HEK293 (cell line): ENCODE results near the gene STRN3.

Source experiments
- CTCF ChIA-PET: fragments of 350-600 bp; formaldehyde crosslinking; extraction: SDS; loops from one replicate; lab custom pipeline; 2021; ENCODE audit warnings: antibody characterized with exemption; lab: Yijun Ruan, JAX
- POLR2A ChIA-PET: fragments of 300-600 bp; formaldehyde crosslinking; extraction: SDS; loops from one replicate; lab custom pipeline; 2020; ENCODE audit warnings: antibody characterized with exemption, inconsistent platforms; lab: Yijun Ruan, JAX
- H3K27ac ChIP-seq: fragments of 200-500 bp; sonication (Bioruptor generic); 2 replicates; pipeline ENCODE4 v1.5.1; 2014; ENCODE audit warnings: low read depth, low read length, control low read depth, inconsistent platforms; ENCODE audit errors: extremely low read depth
- H3K36me3 ChIP-seq, 2 experiments: fragments of 200-500 bp in 1 of 2; sonication (Bioruptor generic) in 1 of 2; 1 replicate in 1 of 2; 2 replicates in 1 of 2; pipeline ENCODE4 v1.5.1; 2014 to 2017; ENCODE audit warnings: inconsistent platforms in 2 of 2, low read length in 2 of 2; ENCODE audit not compliant: control insufficient read depth in 2 of 2, insufficient read depth in 1 of 2
- H3K4me1 ChIP-seq: fragments of 200-500 bp; sonication (Bioruptor generic); 2 replicates; pipeline ENCODE4 v1.5.1; 2014; ENCODE audit warnings: mild to moderate bottlenecking, low read length, inconsistent platforms; ENCODE audit not compliant: control insufficient read depth, insufficient read depth
- H3K4me3 ChIP-seq: 2 replicates; pipeline ENCODE4 v1.5.1; 2011; ENCODE audit warnings: low read depth, mild to moderate bottlenecking, control low read depth, low read length, moderate library complexity
- H3K9me3 ChIP-seq: fragments of 200-500 bp; sonication (Bioruptor generic); 2 replicates; pipeline ENCODE4 v1.5.1; 2014; ENCODE audit warnings: low read depth, low read length, inconsistent platforms; ENCODE audit not compliant: control insufficient read depth, insufficient read depth
- HOXA7 ChIP-seq: sonication (generic); formaldehyde crosslinking; IDR thresholded peaks from 2 replicates; pipeline ENCODE4 v1.8.1; 2022; ENCODE audit warnings: missing genetic modification reagents, borderline replicate concordance
- HOXC10 ChIP-seq: sonication (generic); formaldehyde crosslinking; IDR thresholded peaks from 2 replicates; pipeline ENCODE4 v1.8.1; 2023; ENCODE audit warnings: mild to moderate bottlenecking, missing genetic modification reagents
- OVOL3 ChIP-seq: fragments of 450-650 bp; formaldehyde crosslinking; IDR thresholded peaks from 2 replicates; pipeline ENCODE4 v1.5.1; 2016; ENCODE audit warnings: missing biosample characterization, missing genetic modification characterization
- PRDM1 ChIP-seq: fragments of 450-650 bp; formaldehyde crosslinking; IDR thresholded peaks from 2 replicates; pipeline ENCODE4; 2016; ENCODE audit warnings: missing biosample characterization, missing genetic modification characterization
- ZBTB17 ChIP-seq: fragments of 450-650 bp; formaldehyde crosslinking; IDR thresholded peaks from 2 replicates; pipeline ENCODE4 v1.5.1; 2016; ENCODE audit warnings: missing biosample characterization, missing genetic modification characterization
- ZFP37 ChIP-seq: fragments of 450-650 bp; formaldehyde crosslinking; IDR thresholded peaks from 2 replicates; pipeline ENCODE4 v1.5.1; 2016; ENCODE audit warnings: missing biosample characterization, missing genetic modification characterization
- ZNF121 ChIP-seq: fragments of 450-650 bp; formaldehyde crosslinking; IDR thresholded peaks from 2 replicates; pipeline ENCODE4 v1.5.1; 2016; ENCODE audit warnings: missing biosample characterization, missing genetic modification characterization
- ZNF16 ChIP-seq: fragments of 450-650 bp; formaldehyde crosslinking; IDR thresholded peaks from 2 replicates; pipeline ENCODE4 v1.5.1; 2016; ENCODE audit warnings: low read depth, missing biosample characterization, missing genetic modification characterization
- ZNF18 ChIP-seq: fragments of 450-650 bp; formaldehyde crosslinking; IDR thresholded peaks from 2 replicates; pipeline ENCODE4 v1.5.1; 2016; ENCODE audit warnings: missing biosample characterization, missing genetic modification characterization
- ZNF280D ChIP-seq: fragments of 450-650 bp; formaldehyde crosslinking; IDR thresholded peaks from 2 replicates; pipeline ENCODE4 v1.5.1; 2016; ENCODE audit warnings: missing biosample characterization, missing genetic modification characterization
- ZNF391 ChIP-seq: fragments of 450-650 bp; formaldehyde crosslinking; IDR thresholded peaks from 2 replicates; pipeline ENCODE4 v1.5.1; 2016; ENCODE audit warnings: low read depth, missing biosample characterization, missing genetic modification characterization, borderline replicate concordance
- ZNF571 ChIP-seq: fragments of 450-650 bp; formaldehyde crosslinking; IDR thresholded peaks from 2 replicates; pipeline ENCODE4 v1.5.0; 2017; ENCODE audit warnings: missing biosample characterization, missing genetic modification characterization
- ZNF645 ChIP-seq: fragments of 450-650 bp; formaldehyde crosslinking; IDR thresholded peaks from 2 replicates; pipeline ENCODE4; 2016; ENCODE audit warnings: missing biosample characterization, missing genetic modification characterization
- ZNF792 ChIP-seq: fragments of 450-650 bp; formaldehyde crosslinking; IDR thresholded peaks from 2 replicates; pipeline ENCODE4 v1.5.1; 2016; ENCODE audit warnings: missing biosample characterization, missing genetic modification characterization
- ZNF837 ChIP-seq: fragments of 450-650 bp; formaldehyde crosslinking; IDR thresholded peaks from 2 replicates; pipeline ENCODE4 v1.5.1; 2016; ENCODE audit warnings: missing biosample characterization, missing genetic modification characterization
- ZSCAN5A ChIP-seq: fragments of 450-650 bp; formaldehyde crosslinking; IDR thresholded peaks from 2 replicates; pipeline ENCODE4 v1.5.1; 2016; ENCODE audit warnings: missing biosample characterization, missing genetic modification characterization

Gene STRN3

GRCh38 chr14:30961330-30961729 lies 64.8 kb downstream of the STRN3 start (continued):
- TF ChIP-seq ZNF645 (tag by site-specific recombination) (no peak), ZNF16 (tag by site-specific recombination) (no peak), ZNF121 (tag by site-specific recombination) (no peak)
- TF ChIP-seq, all 188 proteins: peak for 0

- no peak overlapping the region for H3K27ac ChIP-seq
- CTCF ChIA-PET: no interaction called here
- TF ChIP-seq HOXA7 (CRISPR knock-in tag) (no peak), ZNF16 (tag by site-specific recombination) (no peak), ZBTB17 (tag by site-specific recombination) (no peak), OVOL3 (tag by site-specific recombination) (no peak), ZNF792 (tag by site-specific recombination) (no peak), ZSCAN5A (no peak), HOXC10 (no peak), ZFP37 (tag by site-specific recombination) (no peak), ZNF837 (no peak), ZNF391 (tag by site-specific recombination) (no peak), ZNF18 (no peak)
- no peaks in the 10 kb centered on the region for H3K9me3 ChIP-seq
- H3K4me1 ChIP-seq: peaks cover 10% of the 10 kb centered on the region; the same call in 1 of the 2 replicates
- peaks cover 11 to 14% of the 10 kb centered on the region in 2 experiments for H3K36me3 ChIP-seq
- H3K4me3 ChIP-seq: no peak overlapping the region
- POLR2A ChIA-PET: no interaction called here
Observed at GRCh38 chr14:30960216-30960615, 66.0 kb downstream of the STRN3 start.

GRCh38 chr14:30958555-30959407 lies 67.4 kb downstream of the STRN3 start:
- Histone ChIP-seq H3K36me3 (peaks cover 14 to 15% of the 10 kb centered on the region in 2 experiments), H3K9me3 (no peaks in the 10 kb centered on the region), H3K4me1 (peaks cover 10% of the 10 kb centered on the region; the same call in 1 of the 2 replicates), H3K4me3 (no peak overlapping the region)
- CTCF ChIA-PET: no interaction called here
- POLR2A ChIA-PET: no interaction called here
- TF ChIP-seq ZNF280D (tag by site-specific recombination) (no peak), ZNF571 (tag by site-specific recombination) (no peak), PRDM1 (tag by site-specific recombination) (peak; percentile 69)
- TF ChIP-seq, all 188 proteins: peak for 1
- no peak overlapping the region for H3K27ac ChIP-seq
